ENCODE data around the gene PIK3C3.

PIK3C3 gene

GRCh38 chr18:42025491-42025890 lies 70.5 kb downstream of the PIK3C3 start:
- no peak overlapping the region for H3K27ac ChIP-seq (ENCODE audit: low read depth, low read length)
- H3K4me1 ChIP-seq (ENCODE audit: control insufficient read depth, insufficient read depth, low read length): no peaks in the 10 kb centered on the region
- H3K27me3 ChIP-seq (ENCODE audit: control insufficient read depth, insufficient read depth, low read length): no peaks in the 10 kb centered on the region
- H3K9ac ChIP-seq (ENCODE audit: low read depth, low read length): no peak overlapping the region
- H3K9me3 ChIP-seq (ENCODE audit: control insufficient read depth, insufficient read depth, low read length): no peaks in the 10 kb centered on the region
- H3K4me3 ChIP-seq (ENCODE audit: low read depth, low read length): no peak overlapping the region
- H3K36me3 ChIP-seq (ENCODE audit: control insufficient read depth, insufficient read depth, low read length): peaks cover 22% of the 10 kb centered on the region

- no peaks in the 10 kb centered on the region for H3K4me1 ChIP-seq (ENCODE audit: control insufficient read depth, insufficient read depth, low read length)
- H3K4me3 ChIP-seq (ENCODE audit: low read depth, low read length): no peak overlapping the region
- no peaks in the 10 kb centered on the region for H3K27me3 ChIP-seq (ENCODE audit: control insufficient read depth, insufficient read depth, low read length)
- H3K27ac ChIP-seq (ENCODE audit: low read depth, low read length): no peak overlapping the region
- H3K36me3 ChIP-seq (ENCODE audit: control insufficient read depth, insufficient read depth, low read length): peaks cover 19% of the 10 kb centered on the region
- H3K9me3 ChIP-seq (ENCODE audit: control insufficient read depth, insufficient read depth, low read length): no peaks in the 10 kb centered on the region
- H3K9ac ChIP-seq (ENCODE audit: low read depth, low read length): no peak overlapping the region
Measured at GRCh38 chr18:42025974-42026625, 71.1 kb downstream of the PIK3C3 start.

GRCh38 chr18:42028247-42028832 lies 73.3 kb downstream of the PIK3C3 start:
- Histone ChIP-seq H3K36me3 (ENCODE audit: control insufficient read depth, insufficient read depth, low read length) (peaks cover 18% of the 10 kb centered on the region; the same call in 1 of the 2 replicates), H3K27ac (ENCODE audit: low read depth, low read length) (no peak overlapping the region)

GRCh38 chr18:42029092-42029491 lies 74.1 kb downstream of the PIK3C3 start:
- Histone ChIP-seq H3K9me3 (ENCODE audit: control insufficient read depth, insufficient read depth, low read length) (no peaks in the 10 kb centered on the region), H3K4me3 (ENCODE audit: low read depth, low read length) (no peak overlapping the region), H3K36me3 (ENCODE audit: control insufficient read depth, insufficient read depth, low read length) (peaks cover 25% of the 10 kb centered on the region), H3K27me3 (ENCODE audit: control insufficient read depth, insufficient read depth, low read length) (no peaks in the 10 kb centered on the region), H3K4me1 (ENCODE audit: control insufficient read depth, insufficient read depth, low read length) (no peaks in the 10 kb centered on the region), H3K9ac (ENCODE audit: low read depth, low read length) (no peak overlapping the region), H3K27ac (ENCODE audit: low read depth, low read length) (no peak overlapping the region)

More at GRCh38 chr18:42028247-42028832, 73.3 kb downstream of the PIK3C3 start:
- Histone ChIP-seq H3K27me3 (ENCODE audit: control insufficient read depth, insufficient read depth, low read length) (no peaks in the 10 kb centered on the region), H3K9ac (ENCODE audit: low read depth, low read length) (no peak overlapping the region), H3K4me1 (ENCODE audit: control insufficient read depth, insufficient read depth, low read length) (no peaks in the 10 kb centered on the region), H3K4me3 (ENCODE audit: low read depth, low read length) (no peak overlapping the region), H3K9me3 (ENCODE audit: control insufficient read depth, insufficient read depth, low read length) (no peaks in the 10 kb centered on the region)

GRCh38 chr18:42030586-42031182 lies 75.7 kb downstream of the PIK3C3 start:
- Histone ChIP-seq H3K4me3 (ENCODE audit: low read depth, low read length) (no peak overlapping the region), H3K27ac (ENCODE audit: low read depth, low read length) (no peak overlapping the region), H3K9ac (ENCODE audit: low read depth, low read length) (no peak overlapping the region), H3K9me3 (ENCODE audit: control insufficient read depth, insufficient read depth, low read length) (no peaks in the 10 kb centered on the region), H3K36me3 (ENCODE audit: control insufficient read depth, insufficient read depth, low read length) (peaks cover 39% of the 10 kb centered on the region), H3K4me1 (ENCODE audit: control insufficient read depth, insufficient read depth, low read length) (no peaks in the 10 kb centered on the region), H3K27me3 (ENCODE audit: control insufficient read depth, insufficient read depth, low read length) (no peaks in the 10 kb centered on the region)

GRCh38 chr18:42032447-42032846 lies 77.4 kb downstream of the PIK3C3 start:
- no peak overlapping the region for H3K4me3 ChIP-seq (ENCODE audit: low read depth, low read length)
- H3K4me1 ChIP-seq (ENCODE audit: control insufficient read depth, insufficient read depth, low read length): no peaks in the 10 kb centered on the region
- peaks cover 54% of the 10 kb centered on the region for H3K36me3 ChIP-seq (ENCODE audit: control insufficient read depth, insufficient read depth, low read length)
- no peaks in the 10 kb centered on the region for H3K27me3 ChIP-seq (ENCODE audit: control insufficient read depth, insufficient read depth, low read length)
- no peak overlapping the region for H3K9ac ChIP-seq (ENCODE audit: low read depth, low read length)
- H3K27ac ChIP-seq (ENCODE audit: low read depth, low read length): no peak overlapping the region
- H3K9me3 ChIP-seq (ENCODE audit: control insufficient read depth, insufficient read depth, low read length): no peaks in the 10 kb centered on the region

GRCh38 chr18:42033137-42033810 lies 78.2 kb downstream of the PIK3C3 start:
- H3K27ac ChIP-seq (ENCODE audit: low read depth, low read length): no peak overlapping the region
- no peak overlapping the region for H3K4me3 ChIP-seq (ENCODE audit: low read depth, low read length)
- H3K4me1 ChIP-seq (ENCODE audit: control insufficient read depth, insufficient read depth, low read length): no peaks in the 10 kb centered on the region
- H3K36me3 ChIP-seq (ENCODE audit: control insufficient read depth, insufficient read depth, low read length): peaks cover 61% of the 10 kb centered on the region
- H3K27me3 ChIP-seq (ENCODE audit: control insufficient read depth, insufficient read depth, low read length): no peaks in the 10 kb centered on the region
- no peaks in the 10 kb centered on the region for H3K9me3 ChIP-seq (ENCODE audit: control insufficient read depth, insufficient read depth, low read length)
- H3K9ac ChIP-seq (ENCODE audit: low read depth, low read length): no peak overlapping the region

GRCh38 chr18:42038936-42039335 lies 83.9 kb downstream of the PIK3C3 start:
- H3K9me3 ChIP-seq (ENCODE audit: control insufficient read depth, insufficient read depth, low read length): no peaks in the 10 kb centered on the region
- no peak overlapping the region for H3K4me3 ChIP-seq (ENCODE audit: low read depth, low read length)
- no peaks in the 10 kb centered on the region for H3K4me1 ChIP-seq (ENCODE audit: control insufficient read depth, insufficient read depth, low read length)
- H3K9ac ChIP-seq (ENCODE audit: low read depth, low read length): no peak overlapping the region
- peaks cover 71% of the 10 kb centered on the region for H3K36me3 ChIP-seq (ENCODE audit: control insufficient read depth, insufficient read depth, low read length)
- H3K27me3 ChIP-seq (ENCODE audit: control insufficient read depth, insufficient read depth, low read length): no peaks in the 10 kb centered on the region
- no peak overlapping the region for H3K27ac ChIP-seq (ENCODE audit: low read depth, low read length)

- no peaks in the 10 kb centered on the region for H3K27me3 ChIP-seq (ENCODE audit: control insufficient read depth, insufficient read depth, low read length)
- H3K4me3 ChIP-seq (ENCODE audit: low read depth, low read length): no peak overlapping the region
- H3K9me3 ChIP-seq (ENCODE audit: control insufficient read depth, insufficient read depth, low read length): no peaks in the 10 kb centered on the region
- H3K36me3 ChIP-seq (ENCODE audit: control insufficient read depth, insufficient read depth, low read length): peaks cover 68% of the 10 kb centered on the region
- H3K4me1 ChIP-seq (ENCODE audit: control insufficient read depth, insufficient read depth, low read length): no peaks in the 10 kb centered on the region
- no peak overlapping the region for H3K27ac ChIP-seq (ENCODE audit: low read depth, low read length)
- H3K9ac ChIP-seq (ENCODE audit: low read depth, low read length): no peak overlapping the region
Measured at GRCh38 chr18:42039396-42039795, 84.4 kb downstream of the PIK3C3 start.

- Histone ChIP-seq H3K36me3 (ENCODE audit: control insufficient read depth, insufficient read depth, low read length) (peaks cover 65% of the 10 kb centered on the region), H3K9me3 (ENCODE audit: control insufficient read depth, insufficient read depth, low read length) (no peaks in the 10 kb centered on the region), H3K27ac (ENCODE audit: low read depth, low read length) (no peak overlapping the region), H3K4me3 (ENCODE audit: low read depth, low read length) (no peak overlapping the region), H3K27me3 (ENCODE audit: control insufficient read depth, insufficient read depth, low read length) (no peaks in the 10 kb centered on the region), H3K9ac (ENCODE audit: low read depth, low read length) (no peak overlapping the region), H3K4me1 (ENCODE audit: control insufficient read depth, insufficient read depth, low read length) (no peaks in the 10 kb centered on the region)
Measured at GRCh38 chr18:42041793-42042192, 86.8 kb downstream of the PIK3C3 start.

GRCh38 chr18:42045346-42045745 lies 90.3 kb downstream of the PIK3C3 start:
- Histone ChIP-seq H3K4me3 (ENCODE audit: low read depth, low read length) (no peak overlapping the region), H3K9me3 (ENCODE audit: control insufficient read depth, insufficient read depth, low read length) (no peaks in the 10 kb centered on the region), H3K36me3 (ENCODE audit: control insufficient read depth, insufficient read depth, low read length) (peaks cover 48% of the 10 kb centered on the region), H3K27me3 (ENCODE audit: control insufficient read depth, insufficient read depth, low read length) (no peaks in the 10 kb centered on the region), H3K9ac (ENCODE audit: low read depth, low read length) (no peak overlapping the region), H3K4me1 (ENCODE audit: control insufficient read depth, insufficient read depth, low read length) (no peaks in the 10 kb centered on the region), H3K27ac (ENCODE audit: low read depth, low read length) (no peak overlapping the region)
